ENCODE measurements around the gene ZNF407.

Gene ZNF407

GRCh38 chr18:74714120-74714519, 116.5 kb downstream of the ZNF407 start:
- no peak for DNase-seq (ENCODE audit: low read depth)
- TF ChIP-seq CTCF (IDR thresholded peaks at IDR 0.05; ENCODE audit: low read depth, low read length, missing control alignments) = no peak
- no peak overlapping the region for H3K4me3 ChIP-seq (ENCODE audit: low read depth, low read length)

GRCh38 chr18:74714791-74715190, 117.1 kb downstream of the ZNF407 start:
- no peak for DNase-seq (ENCODE audit: low read depth)
- no peak for TF ChIP-seq CTCF (IDR thresholded peaks at IDR 0.05; ENCODE audit: low read depth, low read length, missing control alignments)

GRCh38 chr18:74715306-74715705, 117.6 kb downstream of the ZNF407 start:
- no peak overlapping the region for H3K4me3 ChIP-seq (ENCODE audit: low read depth, low read length)
- no peak for DNase-seq (ENCODE audit: low read depth)
- TF ChIP-seq CTCF (IDR thresholded peaks at IDR 0.05; ENCODE audit: low read depth, low read length, missing control alignments) = no peak

More at GRCh38 chr18:74714791-74715190, 117.1 kb downstream of the ZNF407 start:
- H3K4me3 ChIP-seq (ENCODE audit: low read depth, low read length) = no peak overlapping the region

- no peak for TF ChIP-seq CTCF (IDR thresholded peaks at IDR 0.05; ENCODE audit: low read depth, low read length, missing control alignments)
- DNase-seq (ENCODE audit: low read depth) = no peak
- H3K4me3 ChIP-seq (ENCODE audit: low read depth, low read length) = no peak overlapping the region
Observed at GRCh38 chr18:74715865-74716712, 118.4 kb downstream of the ZNF407 start.

GRCh38 chr18:74718312-74718711, 120.6 kb downstream of the ZNF407 start:
- no peak for DNase-seq (ENCODE audit: low read depth)
- H3K4me3 ChIP-seq (ENCODE audit: low read depth, low read length) = no peak overlapping the region
- TF ChIP-seq CTCF (IDR thresholded peaks at IDR 0.05; ENCODE audit: low read depth, low read length, missing control alignments) = no peak

- TF ChIP-seq CTCF (IDR thresholded peaks at IDR 0.05; ENCODE audit: low read depth, low read length, missing control alignments) = no peak
- no peak for DNase-seq (ENCODE audit: low read depth)
- H3K4me3 ChIP-seq (ENCODE audit: low read depth, low read length) = no peak overlapping the region
Observed at GRCh38 chr18:74722237-74722636, 124.6 kb downstream of the ZNF407 start.

- no peak for DNase-seq (ENCODE audit: low read depth)
- no peak overlapping the region for H3K4me3 ChIP-seq (ENCODE audit: low read depth, low read length)
- no peak for TF ChIP-seq CTCF (IDR thresholded peaks at IDR 0.05; ENCODE audit: low read depth, low read length, missing control alignments)
Observed at GRCh38 chr18:74724186-74724585, 126.5 kb downstream of the ZNF407 start.
